GM23338 (cell line): ENCODE data around the gene NOS2. TPM values are rescaled to one million over a fixed set of nuclear protein-coding genes. Genes with fewer than 3 reads are reported as not detected.
"Not testable (repeated sequence)": the region's sequence is repeated elsewhere in the genome, so short reads cannot be mapped to it uniquely, and the experiment has no call there.

ENCODE experiments used
- ATAC-seq: fragments of 200-7000 bp; cut with Tn5 transposase; 3 replicates; pipeline ENCODE4 v1.9.1; 2020
- DNase-seq: peaks from one replicate; pipeline ENCODE4 v3.0.0-alpha.2; 2015; ENCODE audit warnings: low spot score
- H2AFZ ChIP-seq: fragments of 200-600 bp; sonication (generic); 2 replicates; pipeline ENCODE4 v1.8.0; 2016; ENCODE audit warnings: antibody characterized with exemption, mild to moderate bottlenecking, moderate library complexity
- H3F3A ChIP-seq: fragments of 200-600 bp; sonication (generic); replicated peaks from 2 replicates; pipeline ENCODE4 v1.8.0; 2017; ENCODE audit warnings: antibody characterized with exemption, mixed run types, low read depth
- H3K27ac ChIP-seq: fragments of 200-600 bp; sonication (generic); 2 replicates; pipeline ENCODE4 v1.6.1; 2016; ENCODE audit warnings: low read depth
- H3K27me3 ChIP-seq: fragments of 200-600 bp; sonication (generic); 2 replicates; pipeline ENCODE4 v1.8.0; 2016; ENCODE audit warnings: mild to moderate bottlenecking, mixed run types, moderate library complexity; ENCODE audit not compliant: insufficient read depth
- H3K36me3 ChIP-seq: fragments of 200-600 bp; sonication (generic); 2 replicates; pipeline ENCODE4 v1.8.0; 2016; ENCODE audit warnings: mild to moderate bottlenecking; ENCODE audit not compliant: insufficient read depth
- H3K4me1 ChIP-seq: fragments of 200-600 bp; sonication (generic); 2 replicates; pipeline ENCODE4 v1.8.0; 2016; ENCODE audit warnings: mild to moderate bottlenecking, moderate library complexity; ENCODE audit not compliant: insufficient read depth
- H3K4me2 ChIP-seq: fragments of 200-600 bp; sonication (generic); 2 replicates; pipeline ENCODE4 v1.7.1; 2017; ENCODE audit warnings: mixed run types
- H3K4me3 ChIP-seq: fragments of 200-600 bp; sonication (generic); 2 replicates; pipeline ENCODE4 v1.6.1; 2016; ENCODE audit warnings: mixed run types
- H3K79me2 ChIP-seq: fragments of 200-600 bp; sonication (generic); replicated peaks from 2 replicates; pipeline ENCODE4 v1.8.0; 2017; ENCODE audit warnings: mild to moderate bottlenecking; ENCODE audit not compliant: insufficient read depth
- H3K9me2 ChIP-seq: fragments of 200-600 bp; sonication (generic); 2 replicates; pipeline ENCODE4 v1.8.0; 2017; ENCODE audit not compliant: insufficient read depth
- H4K20me1 ChIP-seq: fragments of 200-600 bp; sonication (generic); replicated peaks from 2 replicates; pipeline ENCODE4 v1.8.0; 2017; ENCODE audit warnings: mild to moderate bottlenecking; ENCODE audit not compliant: insufficient read depth
- H3K27ac Mint-ChIP-seq: 2 replicates; pipeline ENCODE4 v1.8.0; 2020; ENCODE audit warnings: inconsistent platforms, mild to moderate bottlenecking, moderate library complexity, mixed read lengths
- H3K27me3 Mint-ChIP-seq: 3 replicates; pipeline ENCODE4 v1.8.0; 2022; ENCODE audit warnings: low read depth, mild to moderate bottlenecking, moderate library complexity, mixed read lengths, inconsistent platforms; ENCODE audit not compliant: insufficient read depth, poor library complexity
- H3K36me3 Mint-ChIP-seq: 3 replicates; pipeline ENCODE4 v1.8.0; 2021; ENCODE audit warnings: low read depth, mild to moderate bottlenecking, inconsistent platforms, moderate library complexity, mixed read lengths
- H3K4me1 Mint-ChIP-seq: 3 replicates; pipeline ENCODE4 v1.8.0; 2020; ENCODE audit warnings: mild to moderate bottlenecking, inconsistent platforms, mixed read lengths
- H3K4me3 Mint-ChIP-seq: 3 replicates; pipeline ENCODE4 v1.8.0; 2021; ENCODE audit warnings: moderate library complexity, mild to moderate bottlenecking, inconsistent platforms, mixed read lengths
- H3K9me3 Mint-ChIP-seq: 3 replicates; pipeline ENCODE4 v1.8.0; 2020; ENCODE audit warnings: moderate library complexity, mild to moderate bottlenecking, inconsistent platforms, mixed read lengths
- CREB1 ChIP-seq: fragments of 250-450 bp; sonication (Bioruptor Pico); IDR thresholded peaks from 2 replicates; pipeline ENCODE4 v1.5.0; 2020; ENCODE audit warnings: low read depth, mild to moderate bottlenecking, moderate library complexity
- EZH2phosphoT487 ChIP-seq: fragments of 200-600 bp; sonication (generic); IDR thresholded peaks from one replicate; pipeline ENCODE4 v1.8.1; 2018; ENCODE audit warnings: antibody characterized with exemption; ENCODE audit not compliant: unreplicated experiment
- JUNB ChIP-seq: IDR thresholded peaks from one replicate; pipeline ENCODE4 v1.6.1; 2016; ENCODE audit warnings: antibody characterized with exemption; ENCODE audit not compliant: unreplicated experiment
- ZNF114 ChIP-seq: fragments of 250-450 bp; sonication (Bioruptor Pico); IDR thresholded peaks from 2 replicates; pipeline ENCODE4 v1.5.0; 2020; ENCODE audit warnings: mild to moderate bottlenecking, moderate library complexity
- ZNF331 ChIP-seq: fragments of 250-450 bp; sonication (Bioruptor Pico); IDR thresholded peaks from 2 replicates; pipeline ENCODE4 v1.5.0; 2020; ENCODE audit warnings: low read depth, mild to moderate bottlenecking, moderate library complexity
- polyA plus RNA-seq: library from polyadenylated mRNA; unstranded; fragments of >200 nt; fragmentation: Nextera tagmentation; extraction: Ambion mirVana; gene quantifications from 2 replicates; pipeline ENCODE4 v1.2.1, GENCODE V29; 2016
- total RNA-seq: library from RNA; depleted of rRNA; stranded (reverse); fragments of >200 nt; shearing (Covaris generic); gene quantifications from 2 replicates; pipeline ENCODE4 v1.2.3, GENCODE V29; 2014
- TF ChIP-seq, protein P1 (sequence below): fragments of 250-450 bp; sonication (Bioruptor Pico); IDR thresholded peaks from 2 replicates; pipeline ENCODE4 v1.5.0; 2020; ENCODE audit warnings: mild to moderate bottlenecking, moderate library complexity
- TF ChIP-seq, protein P2 (sequence below), 2 experiments: fragments of 200-600 bp in 1 of 2; sonication (generic) in 1 of 2; conservative IDR thresholded peaks; 2 replicates each; pipeline versions ENCODE4 v1.5.1 to v1.6.1; 2016 to 2017; ENCODE audit warnings: antibody characterized with exemption in 2 of 2, low read depth in 2 of 2, mild to moderate bottlenecking in 2 of 2, moderate library complexity in 1 of 2
- TF ChIP-seq, protein P3 (sequence below): IDR thresholded peaks from one replicate; pipeline ENCODE4 v1.6.1; 2018; ENCODE audit warnings: antibody characterized with exemption; ENCODE audit not compliant: unreplicated experiment

Gene NOS2
- total and polyA plus RNA-seq, 2 experiments from 2014 or later = 0.44 to 2.7 TPM

DNA sequence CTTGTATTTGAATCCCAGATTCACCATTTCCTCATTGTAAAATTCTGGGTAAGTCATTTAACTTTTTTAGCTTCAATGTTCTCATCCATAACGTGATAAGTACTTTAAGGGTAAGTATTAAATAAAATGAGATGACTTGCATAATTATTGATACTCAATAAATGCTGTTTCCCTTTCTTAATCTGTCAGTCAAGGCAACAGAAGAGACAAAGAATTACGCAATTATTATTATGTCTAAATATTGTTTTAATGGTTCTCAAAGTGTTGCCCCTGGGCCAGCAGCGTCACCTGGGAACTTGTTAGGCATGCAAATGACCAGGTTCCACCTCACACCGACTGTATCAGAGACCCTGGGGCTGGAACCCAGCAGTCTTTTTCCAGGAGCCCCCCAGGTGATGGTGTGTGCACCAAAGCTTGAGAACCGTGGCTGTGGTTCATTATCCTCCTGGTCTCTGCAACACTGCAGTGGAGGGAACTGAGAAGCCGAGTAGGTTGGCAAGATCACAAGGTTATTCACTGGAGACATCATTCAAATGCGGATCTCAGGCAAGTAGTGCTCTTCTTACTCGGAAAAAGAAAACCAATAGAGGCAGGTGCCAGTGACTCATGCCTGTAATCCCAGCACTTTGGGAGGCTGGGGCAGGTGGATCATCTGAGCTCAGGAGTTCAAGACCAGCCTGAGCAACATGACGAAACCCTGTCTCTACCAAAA, 49.3 kb upstream of the NOS2 start (continued):
- TF ChIP-seq, protein P1, sequence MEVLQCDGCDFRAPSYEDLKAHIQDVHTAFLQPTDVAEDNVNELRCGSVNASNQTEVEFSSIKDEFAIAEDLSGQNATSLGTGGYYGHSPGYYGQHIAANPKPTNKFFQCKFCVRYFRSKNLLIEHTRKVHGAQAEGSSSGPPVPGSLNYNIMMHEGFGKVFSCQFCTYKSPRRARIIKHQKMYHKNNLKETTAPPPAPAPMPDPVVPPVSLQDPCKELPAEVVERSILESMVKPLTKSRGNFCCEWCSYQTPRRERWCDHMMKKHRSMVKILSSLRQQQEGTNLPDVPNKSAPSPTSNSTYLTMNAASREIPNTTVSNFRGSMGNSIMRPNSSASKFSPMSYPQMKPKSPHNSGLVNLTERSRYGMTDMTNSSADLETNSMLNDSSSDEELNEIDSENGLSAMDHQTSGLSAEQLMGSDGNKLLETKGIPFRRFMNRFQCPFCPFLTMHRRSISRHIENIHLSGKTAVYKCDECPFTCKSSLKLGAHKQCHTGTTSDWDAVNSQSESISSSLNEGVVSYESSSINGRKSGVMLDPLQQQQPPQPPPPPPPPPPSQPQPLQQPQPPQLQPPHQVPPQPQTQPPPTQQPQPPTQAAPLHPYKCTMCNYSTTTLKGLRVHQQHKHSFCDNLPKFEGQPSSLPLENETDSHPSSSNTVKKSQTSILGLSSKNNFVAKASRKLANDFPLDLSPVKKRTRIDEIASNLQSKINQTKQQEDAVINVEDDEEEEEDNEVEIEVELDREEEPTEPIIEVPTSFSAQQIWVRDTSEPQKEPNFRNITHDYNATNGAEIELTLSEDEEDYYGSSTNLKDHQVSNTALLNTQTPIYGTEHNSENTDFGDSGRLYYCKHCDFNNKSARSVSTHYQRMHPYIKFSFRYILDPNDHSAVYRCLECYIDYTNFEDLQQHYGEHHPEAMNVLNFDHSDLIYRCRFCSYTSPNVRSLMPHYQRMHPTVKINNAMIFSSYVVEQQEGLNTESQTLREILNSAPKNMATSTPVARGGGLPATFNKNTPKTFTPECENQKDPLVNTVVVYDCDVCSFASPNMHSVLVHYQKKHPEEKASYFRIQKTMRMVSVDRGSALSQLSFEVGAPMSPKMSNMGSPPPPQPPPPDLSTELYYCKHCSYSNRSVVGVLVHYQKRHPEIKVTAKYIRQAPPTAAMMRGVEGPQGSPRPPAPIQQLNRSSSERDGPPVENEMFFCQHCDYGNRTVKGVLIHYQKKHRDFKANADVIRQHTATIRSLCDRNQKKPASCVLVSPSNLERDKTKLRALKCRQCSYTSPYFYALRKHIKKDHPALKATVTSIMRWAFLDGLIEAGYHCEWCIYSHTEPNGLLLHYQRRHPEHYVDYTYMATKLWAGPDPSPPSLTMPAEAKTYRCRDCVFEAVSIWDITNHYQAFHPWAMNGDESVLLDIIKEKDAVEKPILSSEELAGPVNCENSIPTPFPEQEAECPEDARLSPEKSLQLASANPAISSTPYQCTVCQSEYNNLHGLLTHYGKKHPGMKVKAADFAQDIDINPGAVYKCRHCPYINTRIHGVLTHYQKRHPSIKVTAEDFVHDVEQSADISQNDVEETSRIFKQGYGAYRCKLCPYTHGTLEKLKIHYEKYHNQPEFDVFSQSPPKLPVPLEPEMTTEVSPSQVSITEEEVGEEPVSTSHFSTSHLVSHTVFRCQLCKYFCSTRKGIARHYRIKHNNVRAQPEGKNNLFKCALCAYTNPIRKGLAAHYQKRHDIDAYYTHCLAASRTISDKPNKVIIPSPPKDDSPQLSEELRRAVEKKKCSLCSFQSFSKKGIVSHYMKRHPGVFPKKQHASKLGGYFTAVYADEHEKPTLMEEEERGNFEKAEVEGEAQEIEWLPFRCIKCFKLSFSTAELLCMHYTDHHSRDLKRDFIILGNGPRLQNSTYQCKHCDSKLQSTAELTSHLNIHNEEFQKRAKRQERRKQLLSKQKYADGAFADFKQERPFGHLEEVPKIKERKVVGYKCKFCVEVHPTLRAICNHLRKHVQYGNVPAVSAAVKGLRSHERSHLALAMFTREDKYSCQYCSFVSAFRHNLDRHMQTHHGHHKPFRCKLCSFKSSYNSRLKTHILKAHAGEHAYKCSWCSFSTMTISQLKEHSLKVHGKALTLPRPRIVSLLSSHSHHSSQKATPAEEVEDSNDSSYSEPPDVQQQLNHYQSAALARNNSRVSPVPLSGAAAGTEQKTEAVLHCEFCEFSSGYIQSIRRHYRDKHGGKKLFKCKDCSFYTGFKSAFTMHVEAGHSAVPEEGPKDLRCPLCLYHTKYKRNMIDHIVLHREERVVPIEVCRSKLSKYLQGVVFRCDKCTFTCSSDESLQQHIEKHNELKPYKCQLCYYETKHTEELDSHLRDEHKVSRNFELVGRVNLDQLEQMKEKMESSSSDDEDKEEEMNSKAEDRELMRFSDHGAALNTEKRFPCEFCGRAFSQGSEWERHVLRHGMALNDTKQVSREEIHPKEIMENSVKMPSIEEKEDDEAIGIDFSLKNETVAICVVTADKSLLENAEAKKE (CRISPR knock-in tag) = no peak
- TF ChIP-seq CREB1 (no peak), EZH2phosphoT487 (no peak), ZNF331 (no peak), ZNF114 (no peak)
- TF ChIP-seq, protein P2, sequence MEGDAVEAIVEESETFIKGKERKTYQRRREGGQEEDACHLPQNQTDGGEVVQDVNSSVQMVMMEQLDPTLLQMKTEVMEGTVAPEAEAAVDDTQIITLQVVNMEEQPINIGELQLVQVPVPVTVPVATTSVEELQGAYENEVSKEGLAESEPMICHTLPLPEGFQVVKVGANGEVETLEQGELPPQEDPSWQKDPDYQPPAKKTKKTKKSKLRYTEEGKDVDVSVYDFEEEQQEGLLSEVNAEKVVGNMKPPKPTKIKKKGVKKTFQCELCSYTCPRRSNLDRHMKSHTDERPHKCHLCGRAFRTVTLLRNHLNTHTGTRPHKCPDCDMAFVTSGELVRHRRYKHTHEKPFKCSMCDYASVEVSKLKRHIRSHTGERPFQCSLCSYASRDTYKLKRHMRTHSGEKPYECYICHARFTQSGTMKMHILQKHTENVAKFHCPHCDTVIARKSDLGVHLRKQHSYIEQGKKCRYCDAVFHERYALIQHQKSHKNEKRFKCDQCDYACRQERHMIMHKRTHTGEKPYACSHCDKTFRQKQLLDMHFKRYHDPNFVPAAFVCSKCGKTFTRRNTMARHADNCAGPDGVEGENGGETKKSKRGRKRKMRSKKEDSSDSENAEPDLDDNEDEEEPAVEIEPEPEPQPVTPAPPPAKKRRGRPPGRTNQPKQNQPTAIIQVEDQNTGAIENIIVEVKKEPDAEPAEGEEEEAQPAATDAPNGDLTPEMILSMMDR (conservative IDR thresholded peaks at IDR 0.05; ENCODE audit: low read depth in 2 of 2) = no peak

DNA sequence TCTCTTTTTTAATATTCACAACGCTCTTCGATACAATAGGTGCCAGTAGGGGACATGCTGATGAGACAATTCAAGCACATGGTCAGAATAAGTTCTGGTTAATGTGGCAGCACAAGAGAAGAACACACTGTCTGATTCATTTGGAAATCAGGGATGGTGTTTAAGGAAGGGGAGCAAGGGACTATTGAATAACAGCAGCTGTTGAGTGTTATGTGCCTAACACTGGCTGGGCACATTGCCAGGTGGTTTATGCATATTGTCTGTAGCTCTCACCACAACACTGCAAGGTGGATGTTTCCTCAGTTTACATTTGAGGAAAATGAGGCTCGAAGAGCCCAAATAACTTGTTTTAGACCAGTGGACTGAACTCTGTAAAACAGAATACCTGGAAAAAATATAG, 48.6 kb upstream of the NOS2 start:
- H2AFZ ChIP-seq = no peak overlapping the region
- no peak for TF ChIP-seq JUNB
- TF ChIP-seq, protein P3, sequence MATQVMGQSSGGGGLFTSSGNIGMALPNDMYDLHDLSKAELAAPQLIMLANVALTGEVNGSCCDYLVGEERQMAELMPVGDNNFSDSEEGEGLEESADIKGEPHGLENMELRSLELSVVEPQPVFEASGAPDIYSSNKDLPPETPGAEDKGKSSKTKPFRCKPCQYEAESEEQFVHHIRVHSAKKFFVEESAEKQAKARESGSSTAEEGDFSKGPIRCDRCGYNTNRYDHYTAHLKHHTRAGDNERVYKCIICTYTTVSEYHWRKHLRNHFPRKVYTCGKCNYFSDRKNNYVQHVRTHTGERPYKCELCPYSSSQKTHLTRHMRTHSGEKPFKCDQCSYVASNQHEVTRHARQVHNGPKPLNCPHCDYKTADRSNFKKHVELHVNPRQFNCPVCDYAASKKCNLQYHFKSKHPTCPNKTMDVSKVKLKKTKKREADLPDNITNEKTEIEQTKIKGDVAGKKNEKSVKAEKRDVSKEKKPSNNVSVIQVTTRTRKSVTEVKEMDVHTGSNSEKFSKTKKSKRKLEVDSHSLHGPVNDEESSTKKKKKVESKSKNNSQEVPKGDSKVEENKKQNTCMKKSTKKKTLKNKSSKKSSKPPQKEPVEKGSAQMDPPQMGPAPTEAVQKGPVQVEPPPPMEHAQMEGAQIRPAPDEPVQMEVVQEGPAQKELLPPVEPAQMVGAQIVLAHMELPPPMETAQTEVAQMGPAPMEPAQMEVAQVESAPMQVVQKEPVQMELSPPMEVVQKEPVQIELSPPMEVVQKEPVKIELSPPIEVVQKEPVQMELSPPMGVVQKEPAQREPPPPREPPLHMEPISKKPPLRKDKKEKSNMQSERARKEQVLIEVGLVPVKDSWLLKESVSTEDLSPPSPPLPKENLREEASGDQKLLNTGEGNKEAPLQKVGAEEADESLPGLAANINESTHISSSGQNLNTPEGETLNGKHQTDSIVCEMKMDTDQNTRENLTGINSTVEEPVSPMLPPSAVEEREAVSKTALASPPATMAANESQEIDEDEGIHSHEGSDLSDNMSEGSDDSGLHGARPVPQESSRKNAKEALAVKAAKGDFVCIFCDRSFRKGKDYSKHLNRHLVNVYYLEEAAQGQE = no peak

DNA sequence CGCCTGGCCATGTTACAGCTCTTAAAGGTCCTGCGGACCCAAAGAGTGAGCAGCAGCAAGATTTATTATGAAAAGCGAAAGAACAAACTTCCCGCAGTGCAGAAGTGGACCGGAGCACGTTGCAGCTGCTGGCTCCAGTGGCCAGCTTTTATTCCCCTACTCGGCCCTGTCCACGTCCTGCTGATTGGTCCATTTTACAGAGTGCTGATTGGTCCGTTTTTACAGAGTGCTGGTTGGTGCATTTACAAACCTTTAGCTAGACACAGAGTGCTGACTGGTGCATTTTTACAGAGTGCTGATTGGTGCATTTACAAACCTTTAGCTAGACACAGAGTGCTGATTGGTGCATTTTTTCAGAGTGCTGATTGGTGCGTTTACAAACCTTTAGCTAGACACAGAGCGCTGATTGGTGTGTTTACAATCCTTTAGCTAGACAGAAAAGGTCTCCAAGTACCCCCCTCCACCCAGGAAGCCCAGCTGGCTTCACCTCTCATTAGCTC, 46.5 kb upstream of the NOS2 start:
- H4K20me1 ChIP-seq, H3K27ac ChIP-seq, H3K36me3 Mint-ChIP-seq, H3K4me1 ChIP-seq, H3K9me2 ChIP-seq, H3F3A ChIP-seq, H3K27ac Mint-ChIP-seq, H3K4me2 ChIP-seq, H3K9me3 Mint-ChIP-seq, H3K4me3 ChIP-seq, DNase-seq, H3K36me3 ChIP-seq, H3K4me3 Mint-ChIP-seq, H3K79me2 ChIP-seq, ATAC-seq, H3K27me3 Mint-ChIP-seq, H2AFZ ChIP-seq, H3K27me3 ChIP-seq: not testable (repeated sequence)
- peaks cover 12% of the 10 kb centered on the region for H3K4me1 Mint-ChIP-seq

More for the DNA sequence above, 48.6 kb upstream of the NOS2 start:
- H3F3A ChIP-seq = no peaks in the 10 kb centered on the region
- H3K4me3 ChIP-seq = no peak overlapping the region
- no peak for ATAC-seq
- no peaks in the 10 kb centered on the region for H3K36me3 ChIP-seq
- no peaks in the 10 kb centered on the region for H3K9me2 ChIP-seq
- H3K4me1 ChIP-seq = peaks cover 4% of the 10 kb centered on the region; the same call in 1 of the 2 replicates
- H3K27me3 ChIP-seq = no peaks in the 10 kb centered on the region
- no peaks in the 10 kb centered on the region for H3K27me3 Mint-ChIP-seq
- no peaks in the 10 kb centered on the region for H3K9me3 Mint-ChIP-seq
- DNase-seq = no peak
- no peak overlapping the region for H3K27ac Mint-ChIP-seq
- H3K36me3 Mint-ChIP-seq = no peaks in the 10 kb centered on the region; the same call in 2 of the 3 replicates
- no peak overlapping the region for H3K4me2 ChIP-seq
- no peak overlapping the region for H3K27ac ChIP-seq
- H3K4me1 Mint-ChIP-seq = peaks cover 12% of the 10 kb centered on the region
- no peaks in the 10 kb centered on the region for H3K79me2 ChIP-seq
- H3K4me3 Mint-ChIP-seq = no peak overlapping the region
- no peaks in the 10 kb centered on the region for H4K20me1 ChIP-seq
